ENCODE results near the gene BCL7A. TPM values are rescaled to one million over a fixed set of nuclear protein-coding genes. Genes with fewer than 3 reads are reported as not detected.

The BCL7A gene
- polyA plus RNA-seq, 1 of the 3 experiments (the other 2 are of a cell fraction): 34.0 TPM

DNA sequence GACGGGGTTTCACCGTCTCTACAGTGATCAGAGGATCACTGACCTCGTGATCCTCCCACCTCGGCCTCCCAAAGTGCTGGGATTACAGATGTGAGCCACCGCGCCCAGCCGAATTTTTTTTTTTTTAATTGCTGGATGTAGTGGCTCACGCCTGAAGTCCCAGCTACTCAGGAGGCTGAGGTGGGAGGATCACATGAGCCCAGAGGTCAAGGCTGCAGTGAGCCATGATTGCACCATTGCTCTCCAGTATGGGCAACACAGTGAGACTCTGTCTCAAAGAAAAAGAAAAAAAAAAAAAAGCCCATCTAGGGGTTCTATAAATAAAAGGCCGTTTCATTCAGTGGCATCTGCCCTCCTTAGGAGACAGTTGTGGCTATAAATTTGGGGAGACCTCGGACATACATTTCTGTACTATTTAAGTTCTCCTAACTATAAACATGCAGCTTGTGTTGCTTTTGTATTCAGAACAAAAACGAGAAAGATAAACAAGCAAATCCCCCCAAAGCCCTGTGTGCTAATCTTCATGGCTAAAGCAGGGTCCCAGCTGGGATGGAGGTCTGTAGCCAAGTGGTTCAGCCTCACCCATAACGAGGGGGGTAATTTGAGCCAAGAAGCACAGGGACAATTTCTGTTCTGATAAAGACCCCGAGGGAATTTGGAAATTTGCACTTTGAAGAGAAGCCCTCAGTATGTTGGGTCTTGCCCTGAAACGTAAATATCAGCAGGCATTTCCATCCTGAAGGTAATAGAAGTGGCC, 35.0 kb upstream of the BCL7A start:
- no peak overlapping the region for H3K9ac ChIP-seq
- POLR2A ChIA-PET: no interaction called here

More for the DNA sequence above, 35.0 kb upstream of the BCL7A start:
- H2AFZ ChIP-seq (ENCODE audit: low read depth): no peak overlapping the region
- H3K79me2 ChIP-seq (ENCODE audit: insufficient read depth): no peaks in the 10 kb centered on the region
- CTCF ChIA-PET: no interaction called here
- H3K36me3 ChIP-seq (replicated peaks in 1 of 2; ENCODE audit: control insufficient read depth in 1 of 2, insufficient read depth in 2 of 2, low read length in 1 of 2): no peaks in the 10 kb centered on the region
- TF ChIP-seq GABPA (IDR thresholded peaks at IDR 0.05; ENCODE audit: low read depth) (no peak), FOXJ3 (CRISPR knock-in tag; IDR thresholded peaks at IDR 0.05) (no peak), ELF1 (IDR thresholded peaks at IDR 0.05) (no peak), NRF1 (IDR thresholded peaks at IDR 0.05; ENCODE audit: low read depth, low read length) (no peak), TCF12 (IDR thresholded peaks at IDR 0.05) (no peak), MAX (IDR thresholded peaks at IDR 0.05; ENCODE audit: low read depth) (no peak), POLR2AphosphoS5 (IDR thresholded peaks at IDR 0.05; ENCODE audit: low read depth, low read length) (no peak), IRF3 (IDR thresholded peaks at IDR 0.05; ENCODE audit: low read depth, low read length) (no peak), ZBTB33 (IDR thresholded peaks at IDR 0.05; ENCODE audit: borderline replicate concordance, low read depth) (no peak), NFIC (IDR thresholded peaks at IDR 0.05; ENCODE audit: borderline replicate concordance) (no peak), RXRA (IDR thresholded peaks at IDR 0.05; ENCODE audit: borderline replicate concordance, low read depth) (no peak), CTCF (IDR thresholded peaks at IDR 0.05) (no peak), USF1 (IDR thresholded peaks at IDR 0.05; ENCODE audit: borderline replicate concordance, low read depth) (no peak), GATA2 (CRISPR knock-in tag; IDR thresholded peaks at IDR 0.05) (no peak), MXI1 (IDR thresholded peaks at IDR 0.05; ENCODE audit: low read depth, low read length) (no peak), CHD2 (IDR thresholded peaks at IDR 0.05; ENCODE audit: low read length, partially characterized antibody) (no peak)
- TF ChIP-seq, protein P1, sequence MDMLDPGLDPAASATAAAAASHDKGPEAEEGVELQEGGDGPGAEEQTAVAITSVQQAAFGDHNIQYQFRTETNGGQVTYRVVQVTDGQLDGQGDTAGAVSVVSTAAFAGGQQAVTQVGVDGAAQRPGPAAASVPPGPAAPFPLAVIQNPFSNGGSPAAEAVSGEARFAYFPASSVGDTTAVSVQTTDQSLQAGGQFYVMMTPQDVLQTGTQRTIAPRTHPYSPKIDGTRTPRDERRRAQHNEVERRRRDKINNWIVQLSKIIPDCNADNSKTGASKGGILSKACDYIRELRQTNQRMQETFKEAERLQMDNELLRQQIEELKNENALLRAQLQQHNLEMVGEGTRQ (IDR thresholded peaks at IDR 0.05; ENCODE audit: borderline replicate concordance, low read depth, low read length): no peak
- TF ChIP-seq, protein P2, sequence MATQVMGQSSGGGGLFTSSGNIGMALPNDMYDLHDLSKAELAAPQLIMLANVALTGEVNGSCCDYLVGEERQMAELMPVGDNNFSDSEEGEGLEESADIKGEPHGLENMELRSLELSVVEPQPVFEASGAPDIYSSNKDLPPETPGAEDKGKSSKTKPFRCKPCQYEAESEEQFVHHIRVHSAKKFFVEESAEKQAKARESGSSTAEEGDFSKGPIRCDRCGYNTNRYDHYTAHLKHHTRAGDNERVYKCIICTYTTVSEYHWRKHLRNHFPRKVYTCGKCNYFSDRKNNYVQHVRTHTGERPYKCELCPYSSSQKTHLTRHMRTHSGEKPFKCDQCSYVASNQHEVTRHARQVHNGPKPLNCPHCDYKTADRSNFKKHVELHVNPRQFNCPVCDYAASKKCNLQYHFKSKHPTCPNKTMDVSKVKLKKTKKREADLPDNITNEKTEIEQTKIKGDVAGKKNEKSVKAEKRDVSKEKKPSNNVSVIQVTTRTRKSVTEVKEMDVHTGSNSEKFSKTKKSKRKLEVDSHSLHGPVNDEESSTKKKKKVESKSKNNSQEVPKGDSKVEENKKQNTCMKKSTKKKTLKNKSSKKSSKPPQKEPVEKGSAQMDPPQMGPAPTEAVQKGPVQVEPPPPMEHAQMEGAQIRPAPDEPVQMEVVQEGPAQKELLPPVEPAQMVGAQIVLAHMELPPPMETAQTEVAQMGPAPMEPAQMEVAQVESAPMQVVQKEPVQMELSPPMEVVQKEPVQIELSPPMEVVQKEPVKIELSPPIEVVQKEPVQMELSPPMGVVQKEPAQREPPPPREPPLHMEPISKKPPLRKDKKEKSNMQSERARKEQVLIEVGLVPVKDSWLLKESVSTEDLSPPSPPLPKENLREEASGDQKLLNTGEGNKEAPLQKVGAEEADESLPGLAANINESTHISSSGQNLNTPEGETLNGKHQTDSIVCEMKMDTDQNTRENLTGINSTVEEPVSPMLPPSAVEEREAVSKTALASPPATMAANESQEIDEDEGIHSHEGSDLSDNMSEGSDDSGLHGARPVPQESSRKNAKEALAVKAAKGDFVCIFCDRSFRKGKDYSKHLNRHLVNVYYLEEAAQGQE (IDR thresholded peaks at IDR 0.05; ENCODE audit: low read depth, low read length): no peak
- TF ChIP-seq, protein P3, sequence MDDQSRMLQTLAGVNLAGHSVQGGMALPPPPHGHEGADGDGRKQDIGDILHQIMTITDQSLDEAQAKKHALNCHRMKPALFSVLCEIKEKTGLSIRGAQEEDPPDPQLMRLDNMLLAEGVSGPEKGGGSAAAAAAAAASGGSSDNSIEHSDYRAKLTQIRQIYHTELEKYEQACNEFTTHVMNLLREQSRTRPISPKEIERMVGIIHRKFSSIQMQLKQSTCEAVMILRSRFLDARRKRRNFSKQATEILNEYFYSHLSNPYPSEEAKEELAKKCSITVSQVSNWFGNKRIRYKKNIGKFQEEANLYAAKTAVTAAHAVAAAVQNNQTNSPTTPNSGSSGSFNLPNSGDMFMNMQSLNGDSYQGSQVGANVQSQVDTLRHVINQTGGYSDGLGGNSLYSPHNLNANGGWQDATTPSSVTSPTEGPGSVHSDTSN (IDR thresholded peaks at IDR 0.05): no peak
- H3K9me2 ChIP-seq: no peaks in the 10 kb centered on the region
- 88% methylated on average over 14 of the region's 14 CpGs for WGBS (ENCODE audit: low lambda C conversion rate)
- H3K4me3 ChIP-seq (ENCODE audit: low read depth in 2 of 2, low read length in 1 of 2): no peak overlapping the region
- H3K4me2 ChIP-seq: no peak overlapping the region
- no peaks in the 10 kb centered on the region for H3K9me3 ChIP-seq
- peaks cover 0 to 7% of the 10 kb centered on the region in 2 experiments; a peak in 1 of 4 replicates for H3K4me1 ChIP-seq (ENCODE audit: control insufficient read depth in 1 of 2, insufficient read depth in 2 of 2, low read depth in 1 of 2, low read length in 1 of 2)
- H3K27me3 ChIP-seq (ENCODE audit: insufficient read depth): no peaks in the 10 kb centered on the region
- no peak overlapping the region for H3K27ac ChIP-seq (ENCODE audit: low read depth in 2 of 2, low read length in 1 of 2)
- no peaks in the 10 kb centered on the region for H4K20me1 ChIP-seq (ENCODE audit: insufficient read depth)
- peaks cover 13% of the 10 kb centered on the region for H3F3A ChIP-seq (replicated peaks; ENCODE audit: insufficient read depth)
- no peak for DNase-seq
